Brain microvascular endothelial cell (primary cell): ENCODE measurements around the gene PCID2.

ENCODE experiments used
- DNase-seq: peaks from one replicate; pipeline ENCODE4 v3.0.0-alpha.2; 2020
- H3K27ac ChIP-seq: fragments of 250-450 bp; sonication (Bioruptor Pico); 2 replicates; pipeline ENCODE4 v1.5.1; 2020; ENCODE audit warnings: mild to moderate bottlenecking, moderate library complexity
- H3K27me3 ChIP-seq: fragments of 250-450 bp; sonication (Bioruptor Pico); replicated peaks from 2 replicates; pipeline ENCODE4 v1.5.1; 2020; ENCODE audit warnings: mild to moderate bottlenecking
- H3K36me3 ChIP-seq: fragments of 250-450 bp; sonication (Bioruptor Pico); replicated peaks from 2 replicates; pipeline ENCODE4 v1.5.1; 2020; ENCODE audit warnings: mild to moderate bottlenecking
- H3K4me3 ChIP-seq: 2 replicates; pipeline ENCODE4 v1.5.1; 2011; ENCODE audit warnings: low read depth, mild to moderate bottlenecking, control low read depth, low read length, moderate library complexity
- in situ Hi-C: cut with HindIII; loops from 2 replicates; pipeline ENCODE4 v1.10.0; 2017; ENCODE audit warnings: low sequenced_read_pairs, low pct_ligation_motif_present
- TF ChIP-seq, protein P1 (sequence below): IDR thresholded peaks from 2 replicates; pipeline ENCODE4 v1.5.1; 2011; ENCODE audit warnings: low read depth, mild to moderate bottlenecking, moderate library complexity, low read length, control low read depth, inconsistent platforms; ENCODE audit errors: missing control alignments

PCID2 gene

DNA sequence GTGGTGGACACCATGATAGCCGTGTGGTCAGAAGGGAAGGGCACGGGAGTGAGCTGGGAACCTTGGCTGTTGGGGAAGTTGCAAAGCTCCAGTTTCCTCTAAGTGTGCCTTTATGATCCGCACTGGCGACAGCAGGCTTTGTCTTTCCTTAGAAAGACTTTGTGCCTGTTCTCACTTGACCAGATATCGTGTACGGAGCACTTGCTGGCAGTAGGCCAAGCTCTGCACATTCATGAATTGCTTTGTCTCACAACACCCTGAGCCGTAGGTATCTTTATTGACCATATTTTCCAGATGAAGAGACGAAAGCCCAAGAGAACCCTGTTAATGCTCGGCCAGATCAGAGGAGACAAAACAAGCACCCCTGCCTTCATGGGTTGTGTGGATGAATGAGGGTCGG is 16.0 kb upstream of the PCID2 start:
- peaks cover 70% of the 10 kb centered on the region for H3K36me3 ChIP-seq
- no peak for DNase-seq
- TF ChIP-seq, protein P1, sequence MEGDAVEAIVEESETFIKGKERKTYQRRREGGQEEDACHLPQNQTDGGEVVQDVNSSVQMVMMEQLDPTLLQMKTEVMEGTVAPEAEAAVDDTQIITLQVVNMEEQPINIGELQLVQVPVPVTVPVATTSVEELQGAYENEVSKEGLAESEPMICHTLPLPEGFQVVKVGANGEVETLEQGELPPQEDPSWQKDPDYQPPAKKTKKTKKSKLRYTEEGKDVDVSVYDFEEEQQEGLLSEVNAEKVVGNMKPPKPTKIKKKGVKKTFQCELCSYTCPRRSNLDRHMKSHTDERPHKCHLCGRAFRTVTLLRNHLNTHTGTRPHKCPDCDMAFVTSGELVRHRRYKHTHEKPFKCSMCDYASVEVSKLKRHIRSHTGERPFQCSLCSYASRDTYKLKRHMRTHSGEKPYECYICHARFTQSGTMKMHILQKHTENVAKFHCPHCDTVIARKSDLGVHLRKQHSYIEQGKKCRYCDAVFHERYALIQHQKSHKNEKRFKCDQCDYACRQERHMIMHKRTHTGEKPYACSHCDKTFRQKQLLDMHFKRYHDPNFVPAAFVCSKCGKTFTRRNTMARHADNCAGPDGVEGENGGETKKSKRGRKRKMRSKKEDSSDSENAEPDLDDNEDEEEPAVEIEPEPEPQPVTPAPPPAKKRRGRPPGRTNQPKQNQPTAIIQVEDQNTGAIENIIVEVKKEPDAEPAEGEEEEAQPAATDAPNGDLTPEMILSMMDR: no peak
- no peaks in the 10 kb centered on the region for H3K27me3 ChIP-seq
- H3K4me3 ChIP-seq: no peak overlapping the region
- in situ Hi-C loops: no loop called here
- no peak overlapping the region for H3K27ac ChIP-seq

DNA sequence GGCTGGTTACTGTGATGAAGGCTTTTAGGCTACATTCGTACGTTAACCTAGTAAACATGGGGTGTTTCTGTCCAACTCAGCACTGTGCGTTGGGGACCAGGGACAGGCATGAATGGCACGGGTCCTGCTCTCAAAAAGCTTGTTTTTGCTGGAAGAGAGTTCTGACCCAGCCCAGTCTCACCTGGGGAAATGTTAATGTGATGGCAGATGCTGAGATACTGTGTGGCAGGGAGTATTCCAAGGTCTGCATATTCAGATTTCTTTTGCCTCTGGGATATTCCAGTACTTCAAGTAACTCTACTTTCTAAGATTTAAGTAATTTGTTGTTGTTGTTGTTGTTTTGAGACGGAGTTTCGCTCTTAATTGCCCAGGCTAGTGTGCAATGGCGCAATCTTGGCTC is 14.6 kb upstream of the PCID2 start:
- in situ Hi-C loops: no loop called here
- Histone ChIP-seq H3K4me3 (no peak overlapping the region), H3K27me3 (no peaks in the 10 kb centered on the region), H3K27ac (no peak overlapping the region), H3K36me3 (peaks cover 66% of the 10 kb centered on the region)
- TF ChIP-seq, protein P1: no peak
- no peak for DNase-seq

DNA sequence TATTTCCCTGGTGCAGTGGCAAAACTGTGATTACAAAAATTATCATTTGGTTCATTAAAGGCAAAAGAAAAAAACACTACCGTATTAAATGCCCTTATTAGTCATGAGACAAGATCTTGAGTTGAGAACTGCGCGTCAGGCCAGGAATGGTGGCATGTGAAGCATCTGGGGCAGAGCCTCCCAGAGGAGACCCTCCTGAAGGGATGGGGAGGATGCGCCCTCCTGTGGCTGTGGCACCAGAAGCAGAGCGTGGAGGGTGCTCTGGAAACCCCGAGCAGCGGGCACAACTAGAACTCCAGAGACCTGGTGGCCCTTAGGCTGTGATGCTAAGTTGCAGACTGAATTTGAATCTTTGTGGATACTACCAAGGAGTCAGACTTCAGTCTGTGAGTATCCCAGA is 12.4 kb upstream of the PCID2 start:
- peaks cover 52% of the 10 kb centered on the region for H3K36me3 ChIP-seq
- H3K4me3 ChIP-seq: no peak overlapping the region
- TF ChIP-seq, protein P1: peak; percentile 53
- H3K27ac ChIP-seq: no peak overlapping the region
- DNase-seq: no peak
- in situ Hi-C loops: no loop called here
- H3K27me3 ChIP-seq: no peaks in the 10 kb centered on the region

DNA sequence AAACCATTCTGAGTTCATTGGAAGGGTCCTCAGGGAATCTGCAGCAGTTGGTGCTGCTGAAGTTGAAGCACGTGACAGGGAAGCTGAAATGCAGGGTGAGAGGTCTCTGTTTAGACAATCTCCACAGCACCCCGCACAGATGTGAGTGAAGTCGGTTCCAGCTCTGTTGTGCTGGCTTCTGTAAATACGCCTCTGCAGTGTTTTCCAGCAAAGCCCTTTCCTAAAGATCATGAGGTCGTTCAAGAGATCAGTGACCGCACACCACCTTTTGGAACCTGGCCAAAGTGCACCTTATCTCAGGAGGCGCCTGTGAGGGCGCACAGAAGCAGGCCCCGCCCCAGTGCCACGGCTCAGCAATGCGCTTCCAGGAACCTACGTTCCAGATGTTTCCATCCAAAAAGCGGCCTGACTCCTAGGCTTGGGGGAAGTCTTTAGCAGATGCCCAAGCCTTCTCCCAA is 11.7 kb upstream of the PCID2 start:
- no peak overlapping the region for H3K4me3 ChIP-seq
- TF ChIP-seq, protein P1: no peak
- no peak for DNase-seq
- H3K27me3 ChIP-seq: no peaks in the 10 kb centered on the region
- in situ Hi-C loops: no loop called here
- peaks cover 45% of the 10 kb centered on the region for H3K36me3 ChIP-seq
- peak overlapping the region; percentile 12 for H3K27ac ChIP-seq

DNA sequence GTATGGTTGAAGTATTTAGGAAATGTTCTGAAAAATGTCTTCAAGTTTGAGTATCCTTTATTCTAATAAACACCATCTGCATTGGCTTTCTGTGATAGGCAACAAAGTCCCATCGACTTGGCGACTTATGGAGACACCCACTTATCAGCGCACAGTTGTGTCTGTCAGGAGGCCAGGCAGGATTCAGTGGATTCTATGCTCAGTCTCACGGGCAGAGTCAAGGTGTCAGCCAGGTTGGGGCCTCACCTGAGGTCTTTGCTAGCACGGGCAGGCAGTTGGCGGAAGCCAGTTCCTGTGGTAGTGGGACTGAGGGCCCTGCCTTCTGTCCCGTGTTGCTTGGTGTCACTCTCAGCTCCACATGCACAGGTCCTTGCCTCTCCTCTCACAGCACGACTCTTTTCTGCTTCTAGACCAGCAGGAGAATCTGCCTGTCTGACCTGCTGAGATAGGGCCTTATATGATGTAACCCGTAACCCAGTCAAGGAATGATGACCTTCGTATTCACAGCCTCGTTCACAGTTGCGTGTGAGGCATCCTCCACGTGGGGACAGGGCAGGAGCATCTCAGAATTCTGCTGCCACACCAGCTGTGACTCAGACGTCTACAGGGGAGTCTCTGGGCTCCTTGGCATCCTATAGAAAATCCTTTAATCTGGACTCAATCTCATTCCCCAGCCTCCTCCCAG is 10.9 kb upstream of the PCID2 start:
- H3K27me3 ChIP-seq: no peaks in the 10 kb centered on the region
- peaks cover 37% of the 10 kb centered on the region for H3K36me3 ChIP-seq
- no peak for DNase-seq
- in situ Hi-C loops: no loop called here
- TF ChIP-seq, protein P1: no peak
- no peak overlapping the region for H3K4me3 ChIP-seq
- no peak overlapping the region for H3K27ac ChIP-seq

DNA sequence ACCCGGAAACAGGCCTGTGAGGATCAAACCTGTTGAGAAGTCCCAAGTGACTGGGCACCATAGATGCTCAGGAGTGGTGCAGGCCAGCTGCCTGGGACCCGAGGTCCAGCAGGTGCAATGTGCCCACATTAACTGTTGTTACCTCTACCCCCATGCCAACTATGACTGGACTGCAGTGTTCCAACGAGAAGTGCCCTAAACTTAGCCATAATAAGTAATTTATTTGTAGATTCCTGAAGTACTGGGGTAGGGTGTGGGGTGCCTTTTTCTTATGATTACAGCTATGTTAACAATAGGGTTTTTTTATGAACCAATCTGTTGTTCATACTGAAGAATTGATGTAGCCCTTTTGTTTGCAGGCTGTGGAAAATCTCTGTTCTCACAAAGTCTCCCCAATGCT is 10.1 kb upstream of the PCID2 start:
- in situ Hi-C loops: no loop called here
- H3K27ac ChIP-seq: no peak overlapping the region
- TF ChIP-seq, protein P1: no peak

More for the DNA sequence above, 10.1 kb upstream of the PCID2 start:
- Histone ChIP-seq H3K27me3 (no peaks in the 10 kb centered on the region), H3K36me3 (peaks cover 31% of the 10 kb centered on the region), H3K4me3 (no peak overlapping the region)
- DNase-seq: no peak
